GM12801 (cell line): ENCODE measurements around the gene SLC1A1.

Experiments
- TF ChIP-seq, protein P1 (sequence below): IDR thresholded peaks from one replicate; pipeline ENCODE4 v1.5.1; 2011; ENCODE audit warnings: control low read depth; ENCODE audit not compliant: insufficient read length; ENCODE audit errors: extremely low read depth

Gene SLC1A1

DNA sequence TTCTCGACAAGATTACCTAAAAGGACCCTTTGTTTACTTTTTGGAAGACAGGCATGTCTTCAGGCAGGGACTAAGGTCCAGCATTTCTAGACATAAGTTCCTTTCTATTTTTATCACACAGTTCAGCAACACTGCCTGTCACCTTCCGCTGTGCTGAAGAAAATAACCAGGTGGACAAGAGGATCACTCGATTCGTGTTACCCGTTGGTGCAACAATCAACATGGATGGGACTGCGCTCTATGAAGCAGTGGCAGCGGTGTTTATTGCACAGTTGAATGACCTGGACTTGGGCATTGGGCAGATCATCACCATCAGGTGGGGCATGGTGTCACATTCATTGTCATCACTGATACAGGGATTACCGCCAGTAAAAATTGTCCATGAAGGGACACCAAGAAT is 86.2 kb downstream of the SLC1A1 start:
- TF ChIP-seq, protein P1, sequence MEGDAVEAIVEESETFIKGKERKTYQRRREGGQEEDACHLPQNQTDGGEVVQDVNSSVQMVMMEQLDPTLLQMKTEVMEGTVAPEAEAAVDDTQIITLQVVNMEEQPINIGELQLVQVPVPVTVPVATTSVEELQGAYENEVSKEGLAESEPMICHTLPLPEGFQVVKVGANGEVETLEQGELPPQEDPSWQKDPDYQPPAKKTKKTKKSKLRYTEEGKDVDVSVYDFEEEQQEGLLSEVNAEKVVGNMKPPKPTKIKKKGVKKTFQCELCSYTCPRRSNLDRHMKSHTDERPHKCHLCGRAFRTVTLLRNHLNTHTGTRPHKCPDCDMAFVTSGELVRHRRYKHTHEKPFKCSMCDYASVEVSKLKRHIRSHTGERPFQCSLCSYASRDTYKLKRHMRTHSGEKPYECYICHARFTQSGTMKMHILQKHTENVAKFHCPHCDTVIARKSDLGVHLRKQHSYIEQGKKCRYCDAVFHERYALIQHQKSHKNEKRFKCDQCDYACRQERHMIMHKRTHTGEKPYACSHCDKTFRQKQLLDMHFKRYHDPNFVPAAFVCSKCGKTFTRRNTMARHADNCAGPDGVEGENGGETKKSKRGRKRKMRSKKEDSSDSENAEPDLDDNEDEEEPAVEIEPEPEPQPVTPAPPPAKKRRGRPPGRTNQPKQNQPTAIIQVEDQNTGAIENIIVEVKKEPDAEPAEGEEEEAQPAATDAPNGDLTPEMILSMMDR, result no peak

DNA sequence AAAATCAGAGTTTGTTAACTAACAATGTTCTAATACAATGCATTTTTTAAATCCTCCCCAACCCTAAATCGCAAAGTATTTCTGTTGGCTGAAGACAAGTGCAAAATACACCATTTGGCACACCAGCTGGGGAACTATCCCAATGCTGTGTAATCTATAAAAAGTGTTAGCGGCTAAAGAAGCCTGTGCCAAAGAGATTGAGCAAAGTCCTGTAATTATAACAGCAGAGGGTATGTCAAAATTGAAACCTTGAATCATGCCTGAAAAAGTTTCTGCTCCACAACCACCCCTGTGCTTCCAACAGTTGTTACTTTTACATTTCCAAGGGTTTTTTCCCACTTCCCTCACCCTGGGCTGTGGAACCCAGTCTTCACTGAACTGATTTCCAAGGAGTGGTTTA is 88.7 kb downstream of the SLC1A1 start:
- TF ChIP-seq, protein P1, result no peak

DNA sequence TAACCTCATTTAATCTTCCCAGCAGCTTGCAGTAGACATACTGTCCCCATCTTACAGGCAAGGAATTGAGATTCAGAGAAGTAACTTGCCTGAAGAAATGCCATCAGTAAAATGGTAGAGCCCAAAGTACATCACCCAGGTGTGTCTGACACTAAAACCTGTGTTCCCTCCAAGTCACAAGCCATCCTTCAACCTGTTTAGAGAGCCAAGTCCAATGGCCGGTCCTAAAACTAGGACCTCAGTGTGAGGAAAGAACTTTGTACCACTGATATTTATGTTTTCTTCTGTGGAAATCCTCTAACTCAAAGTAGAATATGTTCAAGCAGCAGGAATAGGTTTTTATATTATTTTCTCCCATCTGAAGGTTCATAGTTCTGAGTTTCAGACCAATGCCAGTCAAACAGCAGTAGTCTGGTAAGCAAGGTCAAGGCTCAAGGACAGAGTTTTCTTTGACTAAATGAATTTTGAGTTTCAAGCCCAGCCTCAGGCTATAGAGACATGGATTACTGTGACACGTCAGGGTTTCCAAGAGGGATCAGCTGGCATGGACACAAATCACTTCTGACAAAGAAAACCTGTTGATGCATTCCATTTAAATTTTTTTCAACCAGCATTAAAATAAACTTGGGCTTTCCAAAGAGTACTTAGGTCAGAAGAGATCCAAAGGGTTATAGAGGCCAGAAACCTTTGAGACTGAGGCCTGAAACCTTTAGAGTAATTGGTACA is 90.9 kb downstream of the SLC1A1 start:
- TF ChIP-seq, protein P1, result no peak

DNA sequence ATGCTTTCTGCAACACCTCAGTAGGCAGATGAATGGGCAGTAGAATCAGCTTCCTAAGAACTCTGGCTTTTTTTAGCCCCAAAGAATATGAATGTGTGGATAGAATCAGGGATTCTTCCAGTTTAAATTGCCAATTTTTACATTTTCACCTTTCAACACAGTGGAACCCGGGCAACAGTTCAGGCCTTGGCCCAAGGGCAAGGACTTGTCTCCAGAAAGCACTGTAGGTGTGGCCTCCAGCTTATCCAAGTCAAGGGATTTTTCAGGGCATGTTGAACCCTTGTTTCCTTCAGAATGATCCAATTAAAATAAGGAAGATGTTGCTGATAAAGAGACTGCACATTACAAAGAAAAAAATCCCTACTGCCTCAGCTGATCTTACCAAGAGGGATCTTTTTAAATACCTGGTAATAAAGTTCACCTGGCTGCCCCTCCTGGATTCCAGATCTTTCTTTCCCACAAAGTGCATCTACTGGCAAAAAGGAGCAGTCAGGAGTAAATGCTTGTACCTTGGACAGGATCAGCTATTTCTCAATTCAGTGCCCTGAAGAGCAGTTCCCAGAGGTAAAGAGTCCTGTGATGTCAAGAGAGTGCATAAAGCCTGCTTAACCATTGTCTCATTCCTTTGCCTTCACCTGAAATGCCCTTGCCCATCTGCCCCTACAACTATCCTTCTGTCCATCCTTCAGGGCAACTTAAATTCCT is 91.7 kb downstream of the SLC1A1 start:
- TF ChIP-seq, protein P1, result no peak

DNA sequence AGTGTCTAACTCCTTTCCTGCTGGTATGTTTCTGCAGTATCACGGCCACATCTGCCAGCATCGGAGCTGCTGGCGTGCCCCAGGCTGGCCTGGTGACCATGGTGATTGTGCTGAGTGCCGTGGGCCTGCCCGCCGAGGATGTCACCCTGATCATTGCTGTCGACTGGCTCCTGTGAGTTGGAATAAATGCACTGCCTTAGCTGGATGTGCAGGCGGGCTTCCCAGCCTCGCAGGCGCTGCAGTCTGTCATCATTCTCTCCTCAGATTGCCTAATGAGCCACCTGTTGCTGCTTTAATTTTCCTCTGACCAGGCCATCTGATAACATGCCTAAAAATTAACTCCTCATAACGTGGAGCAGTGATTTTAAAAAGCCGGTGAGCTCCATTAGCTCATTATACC is 92.7 kb downstream of the SLC1A1 start:
- TF ChIP-seq, protein P1, result no peak

DNA sequence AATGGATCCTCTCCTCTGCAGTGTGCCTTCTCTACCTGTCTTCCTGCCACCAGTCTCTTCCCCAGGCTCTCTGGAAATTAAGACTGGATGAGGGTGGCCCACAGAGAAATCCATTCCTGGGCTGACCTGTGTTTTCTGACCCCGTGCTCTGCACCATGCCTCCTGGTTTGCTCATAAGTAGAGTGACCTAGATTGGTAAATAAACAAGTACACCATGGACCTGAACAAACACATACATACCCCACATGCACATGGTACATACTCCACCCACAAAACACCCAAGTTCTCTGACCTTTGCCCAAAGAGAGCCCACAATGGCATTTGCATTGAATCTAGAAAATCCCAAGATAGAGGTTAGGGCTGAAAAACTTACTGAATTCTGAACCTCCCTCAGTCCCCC is 94.4 kb downstream of the SLC1A1 start:
- TF ChIP-seq, protein P1, result no peak

DNA sequence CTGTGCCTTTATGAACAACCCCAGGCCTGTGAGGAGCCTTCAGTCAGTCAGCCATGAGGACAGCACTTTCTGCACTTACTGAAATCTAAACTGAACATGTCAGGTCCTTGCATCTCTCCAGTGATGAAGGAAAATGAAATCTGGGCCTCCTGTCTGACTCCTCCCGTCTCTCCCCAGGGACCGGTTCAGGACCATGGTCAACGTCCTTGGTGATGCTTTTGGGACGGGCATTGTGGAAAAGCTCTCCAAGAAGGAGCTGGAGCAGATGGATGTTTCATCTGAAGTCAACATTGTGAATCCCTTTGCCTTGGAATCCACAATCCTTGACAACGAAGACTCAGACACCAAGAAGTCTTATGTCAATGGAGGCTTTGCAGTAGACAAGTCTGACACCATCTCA is 94.9 kb downstream of the SLC1A1 start:
- TF ChIP-seq, protein P1, result no peak
